ENCODE measurements around the gene TTC24.
A peak's percentile ranks its signal among the peaks of the same experiment; 100 is the strongest.

TTC24 gene

DNA sequence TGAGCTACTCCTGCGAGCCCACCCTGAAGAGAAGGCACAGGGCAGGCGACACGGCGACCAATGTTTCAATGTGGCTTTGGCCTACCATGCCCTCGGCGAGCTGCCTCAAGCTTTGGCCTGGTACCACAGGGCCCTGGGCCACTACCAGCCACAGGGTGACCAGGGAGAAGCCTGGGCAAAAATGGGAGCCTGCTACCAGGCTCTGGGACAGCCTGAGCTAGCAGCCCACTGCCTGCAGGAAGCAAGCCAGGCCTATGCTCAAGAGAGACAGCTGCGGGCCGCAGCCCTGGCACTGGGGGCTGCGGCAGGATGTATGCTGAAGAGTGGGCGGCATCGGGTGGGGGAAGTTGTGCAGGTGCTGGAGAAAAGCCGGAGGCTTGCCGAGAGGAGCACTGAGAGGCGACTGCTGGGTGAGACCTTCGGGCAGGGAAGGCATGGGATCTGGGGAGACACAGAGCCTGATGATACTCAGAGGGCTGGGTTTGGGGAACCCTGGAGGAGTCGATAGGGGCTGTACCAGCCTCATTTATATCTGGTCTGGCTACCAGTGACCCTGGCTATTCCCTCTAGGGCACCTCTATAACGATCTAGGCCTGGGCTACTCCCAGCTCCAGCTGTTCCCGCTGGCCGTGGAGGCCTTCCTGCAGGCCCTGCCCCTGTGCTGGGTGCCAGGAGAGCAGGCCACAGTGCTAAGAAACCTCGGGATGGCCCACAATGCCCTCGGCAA is 2.3 kb downstream of the TTC24 start:
- H3K9me3 ChIP-seq (ENCODE audit: severe bottlenecking), result no peaks in the 10 kb centered on the region
- H3K36me3 ChIP-seq (ENCODE audit: low read depth), result no peaks in the 10 kb centered on the region
- ATAC-seq (ENCODE audit: low read depth) (no peak), DNase-seq (ENCODE audit: low spot score) (no peak)
- H3K4me1 ChIP-seq (ENCODE audit: insufficient read depth, poor library complexity, severe bottlenecking), result peaks cover 2% of the 10 kb centered on the region
- TF ChIP-seq CTCF (IDR thresholded peaks at IDR 0.05; ENCODE audit: poor library complexity, severe bottlenecking), result no peak
- H3K27me3 ChIP-seq (ENCODE audit: insufficient read depth, poor library complexity, severe bottlenecking), result no peaks in the 10 kb centered on the region
- no peak overlapping the region for H3K4me3 ChIP-seq (ENCODE audit: severe bottlenecking)
- no peak overlapping the region for H3K27ac ChIP-seq (ENCODE audit: poor library complexity, severe bottlenecking)

DNA sequence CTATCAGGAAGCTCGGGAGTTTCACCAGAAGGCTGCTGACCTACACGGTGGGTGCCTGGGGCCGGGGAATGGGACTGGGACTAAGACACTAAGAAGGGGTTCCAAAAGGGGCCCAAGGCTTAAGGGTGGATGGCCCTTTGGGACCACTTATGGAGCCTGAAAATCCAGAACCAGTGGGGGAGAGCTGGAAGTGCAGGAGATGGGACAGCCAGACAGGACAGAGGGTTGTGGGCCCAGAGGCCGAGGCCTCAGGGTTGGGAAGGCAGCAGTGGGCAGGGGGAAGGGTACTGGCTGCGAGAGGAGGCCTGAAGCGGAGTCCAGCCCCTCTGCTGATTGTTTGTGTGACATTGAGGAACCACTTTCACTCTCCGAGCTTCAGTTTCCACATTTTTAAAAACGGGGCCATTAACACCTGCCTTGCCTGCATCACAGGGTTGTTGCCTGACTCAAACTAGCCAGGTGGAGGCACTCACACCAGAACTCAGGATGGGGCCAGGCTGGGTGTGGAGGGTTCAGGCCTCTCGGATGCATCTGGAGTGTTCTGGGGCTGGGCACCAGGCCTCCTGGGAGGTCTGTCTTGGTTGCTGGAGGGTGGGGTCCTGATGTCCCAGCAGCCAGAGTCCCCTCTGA is 3.0 kb downstream of the TTC24 start:
- ATAC-seq (ENCODE audit: low read depth), result no peak
- H3K27ac ChIP-seq (ENCODE audit: poor library complexity, severe bottlenecking), result no peak overlapping the region
- no peak overlapping the region for H3K4me3 ChIP-seq (ENCODE audit: severe bottlenecking)

GRCh38 chr1:156583821-156584622 is 4.5 kb downstream of the TTC24 start:
- ATAC-seq (ENCODE audit: low read depth) (0 out of 3 replicates have a peak, but pooled peaks have one; percentile 40), DNase-seq (ENCODE audit: low spot score) (no peak)
- peaks cover 2% of the 10 kb centered on the region for H3K4me1 ChIP-seq (ENCODE audit: insufficient read depth, poor library complexity, severe bottlenecking)
- H3K9me3 ChIP-seq (ENCODE audit: severe bottlenecking), result no peaks in the 10 kb centered on the region
- H3K27me3 ChIP-seq (ENCODE audit: insufficient read depth, poor library complexity, severe bottlenecking), result no peaks in the 10 kb centered on the region
- H3K36me3 ChIP-seq (ENCODE audit: low read depth), result no peaks in the 10 kb centered on the region
- no peak overlapping the region for H3K4me3 ChIP-seq (ENCODE audit: severe bottlenecking)
- TF ChIP-seq CTCF (IDR thresholded peaks at IDR 0.05; ENCODE audit: poor library complexity, severe bottlenecking), result peak; percentile 85
- H3K27ac ChIP-seq (ENCODE audit: poor library complexity, severe bottlenecking), result no peak overlapping the region

More for the DNA sequence above, 3.0 kb downstream of the TTC24 start:
- Histone ChIP-seq H3K4me1 (ENCODE audit: insufficient read depth, poor library complexity, severe bottlenecking) (peaks cover 2% of the 10 kb centered on the region), H3K9me3 (ENCODE audit: severe bottlenecking) (no peaks in the 10 kb centered on the region), H3K27me3 (ENCODE audit: insufficient read depth, poor library complexity, severe bottlenecking) (no peaks in the 10 kb centered on the region), H3K36me3 (ENCODE audit: low read depth) (no peaks in the 10 kb centered on the region)
- TF ChIP-seq CTCF (IDR thresholded peaks at IDR 0.05; ENCODE audit: poor library complexity, severe bottlenecking), result no peak
- no peak for DNase-seq (ENCODE audit: low spot score)

DNA sequence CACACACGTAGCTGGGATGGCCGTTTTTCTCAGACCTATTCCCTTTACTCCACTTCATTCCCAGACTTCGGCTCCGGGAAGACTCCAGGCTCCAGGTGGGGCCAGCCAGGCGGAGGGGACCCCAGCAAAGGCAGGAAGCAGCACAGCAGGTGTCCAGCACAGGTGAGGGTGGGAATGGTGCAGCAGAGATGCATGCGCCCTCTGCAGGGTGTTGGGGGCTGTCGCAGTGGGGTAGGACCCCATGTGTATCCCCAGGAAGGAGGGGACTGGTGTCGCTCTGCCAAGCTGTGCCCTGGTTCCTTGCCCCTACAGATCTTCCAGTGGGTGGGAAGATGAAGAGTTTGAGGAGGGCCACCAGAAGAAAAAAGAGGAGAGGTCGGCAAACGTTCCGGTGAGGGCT is 5.3 kb downstream of the TTC24 start:
- H3K4me1 ChIP-seq (ENCODE audit: insufficient read depth, poor library complexity, severe bottlenecking), result peaks cover 2% of the 10 kb centered on the region
- no peak for TF ChIP-seq CTCF (IDR thresholded peaks at IDR 0.05; ENCODE audit: poor library complexity, severe bottlenecking)
- H3K4me3 ChIP-seq (ENCODE audit: severe bottlenecking), result no peak overlapping the region
- ATAC-seq (ENCODE audit: low read depth), result peak; percentile 53; the same call in 2 of the 3 replicates
- no peaks in the 10 kb centered on the region for H3K27me3 ChIP-seq (ENCODE audit: insufficient read depth, poor library complexity, severe bottlenecking)
- DNase-seq (ENCODE audit: low spot score), result no peak
- H3K27ac ChIP-seq (ENCODE audit: poor library complexity, severe bottlenecking), result no peak overlapping the region
- H3K36me3 ChIP-seq (ENCODE audit: low read depth), result no peaks in the 10 kb centered on the region
- no peaks in the 10 kb centered on the region for H3K9me3 ChIP-seq (ENCODE audit: severe bottlenecking)

All from RWPE2 (cell line).